ENCODE results near the gene ARF1.

The ARF1 gene

GRCh38 chr1:228050571-228051231 lies 31.8 kb upstream of the ARF1 start:
- DNase-seq (ENCODE audit: low spot score): no peak

GRCh38 chr1:228058172-228058948 lies 24.1 kb upstream of the ARF1 start:
- DNase-seq (ENCODE audit: low spot score): no peak

GRCh38 chr1:228058949-228059633 lies 23.4 kb upstream of the ARF1 start:
- DNase-seq (ENCODE audit: low spot score): no peak

- DNase-seq (ENCODE audit: low spot score): peak; percentile 80
Measured at GRCh38 chr1:228059634-228060457, 22.7 kb upstream of the ARF1 start.

- DNase-seq (ENCODE audit: low spot score): no peak
Measured at GRCh38 chr1:228060458-228061190, 21.9 kb upstream of the ARF1 start.

GRCh38 chr1:228061411-228062084 lies 21.0 kb upstream of the ARF1 start:
- DNase-seq (ENCODE audit: low spot score): no peak

- no peak for DNase-seq (ENCODE audit: low spot score)
Measured at GRCh38 chr1:228062085-228062791, 20.3 kb upstream of the ARF1 start.

- DNase-seq (ENCODE audit: low spot score): no peak
Measured at GRCh38 chr1:228062812-228063211, 19.7 kb upstream of the ARF1 start.

- DNase-seq (ENCODE audit: low spot score): no peak
Measured at GRCh38 chr1:228063251-228064191, 19.0 kb upstream of the ARF1 start.

- no peak for DNase-seq (ENCODE audit: low spot score)
Measured at GRCh38 chr1:228064296-228064695, 18.2 kb upstream of the ARF1 start.

GRCh38 chr1:228064741-228065542 lies 17.6 kb upstream of the ARF1 start:
- DNase-seq (ENCODE audit: low spot score): no peak

- DNase-seq (ENCODE audit: low spot score): no peak
Measured at GRCh38 chr1:228065543-228066347, 16.8 kb upstream of the ARF1 start.

- no peak for DNase-seq (ENCODE audit: low spot score)
Measured at GRCh38 chr1:228066416-228066815, 16.1 kb upstream of the ARF1 start.

GRCh38 chr1:228066891-228067654 lies 15.4 kb upstream of the ARF1 start:
- no peak for DNase-seq (ENCODE audit: low spot score)

GRCh38 chr1:228068359-228068758 lies 14.1 kb upstream of the ARF1 start:
- DNase-seq (ENCODE audit: low spot score): no peak

- no peak for DNase-seq (ENCODE audit: low spot score)
Measured at GRCh38 chr1:228070173-228070572, 12.3 kb upstream of the ARF1 start.

GRCh38 chr1:228070851-228071250 lies 11.7 kb upstream of the ARF1 start:
- no peak for DNase-seq (ENCODE audit: low spot score)
